SK-N-SH (cell line): Measurements from ENCODE around the gene TNFRSF1B. TPM values are rescaled to one million over a fixed set of nuclear protein-coding genes. Genes with fewer than 3 reads are reported as not detected.
A peak's percentile ranks its signal among the peaks of the same experiment; 100 is the strongest.

Experiments used
- CTCF ChIA-PET: fragments of 300-600, 350-600 bp; formaldehyde crosslinking; extraction: SDS; loops from one replicate; lab custom pipeline; 2021; lab: Yijun Ruan, JAX
- POLR2A ChIA-PET: fragments of 350-600 bp; sonication (Branson Sonifier 250); formaldehyde crosslinking; extraction: SDS; loops from one replicate; lab custom pipeline; 2020; ENCODE audit warnings: antibody characterized with exemption, inconsistent platforms; lab: Yijun Ruan, JAX
- DNase-seq: peaks from one replicate; pipeline ENCODE4 v3.0.0; 2012
- H2AFZ ChIP-seq: fragments of 200-600 bp; sonication (generic); 2 replicates; pipeline ENCODE4 v1.8.1; 2016; ENCODE audit warnings: antibody characterized with exemption, mild to moderate bottlenecking, low read depth
- H3F3A ChIP-seq: fragments of 200-600 bp; sonication (generic); replicated peaks from 2 replicates; pipeline ENCODE3; 2016; ENCODE audit warnings: antibody characterized with exemption, mild to moderate bottlenecking; ENCODE audit not compliant: insufficient read depth
- H3K27ac ChIP-seq, 2 experiments: fragments of 200-500 bp in 1 of 2; fragments of 200-600 bp in 1 of 2; sonication (Bioruptor generic) in 1 of 2; sonication (generic), shearing (Covaris generic) in 1 of 2; 2 replicates each; pipeline versions ENCODE4 v1.5.1 to v1.6.1; 2014 to 2016; ENCODE audit warnings: low read depth in 2 of 2, inconsistent platforms in 1 of 2, low read length in 1 of 2, mild to moderate bottlenecking in 1 of 2, mixed read lengths in 1 of 2
- H3K27me3 ChIP-seq: fragments of 200-600 bp; sonication (generic), shearing (Covaris generic); 2 replicates; pipeline ENCODE4 v1.6.1; 2016; ENCODE audit warnings: mixed run types; ENCODE audit not compliant: insufficient read depth
- H3K36me3 ChIP-seq, 2 experiments: fragments of 200-500 bp in 1 of 2; fragments of 200-600 bp in 1 of 2; sonication (Bioruptor generic) in 1 of 2; sonication (generic) in 1 of 2; replicated peaks in 1 of 2; 2 replicates each; pipeline versions ENCODE3 to v1.5.1; 2014 to 2016; ENCODE audit warnings: low read length in 1 of 2, mild to moderate bottlenecking in 1 of 2; ENCODE audit not compliant: insufficient read depth in 2 of 2, control insufficient read depth in 1 of 2
- H3K4me1 ChIP-seq, 2 experiments: fragments of 200-500 bp in 1 of 2; fragments of 200-600 bp in 1 of 2; sonication (Bioruptor generic) in 1 of 2; sonication (generic), shearing (Covaris generic) in 1 of 2; 2 replicates each; pipeline versions ENCODE4 v1.5.1 to v1.6.1; 2014 to 2016; ENCODE audit warnings: low read depth in 1 of 2, low read length in 1 of 2, mixed run types in 1 of 2; ENCODE audit not compliant: insufficient read depth in 2 of 2, control insufficient read depth in 1 of 2
- H3K4me2 ChIP-seq: fragments of 200-600 bp; sonication (generic), shearing (Covaris generic); 2 replicates; pipeline ENCODE4 v1.6.1; 2017; ENCODE audit warnings: mixed run types
- H3K4me3 ChIP-seq, 2 experiments: fragments of 200-500 bp in 1 of 2; fragments of 200-600 bp in 1 of 2; sonication (Bioruptor generic) in 1 of 2; sonication (generic), shearing (Covaris generic) in 1 of 2; 2 replicates each; pipeline versions ENCODE4 v1.5.1 to v1.8.1; 2014 to 2016; ENCODE audit warnings: low read depth in 2 of 2, inconsistent platforms in 1 of 2, low read length in 1 of 2, mild to moderate bottlenecking in 1 of 2, mixed read lengths in 1 of 2, moderate library complexity in 1 of 2
- H3K79me2 ChIP-seq: fragments of 200-600 bp; sonication (generic); 2 replicates; pipeline ENCODE4 v1.8.1; 2017; ENCODE audit warnings: mild to moderate bottlenecking; ENCODE audit not compliant: insufficient read depth
- H3K9ac ChIP-seq: fragments of 200-600 bp; sonication (generic); 2 replicates; pipeline ENCODE4 v1.6.1; 2017; ENCODE audit warnings: mixed run types
- H3K9me2 ChIP-seq: fragments of 200-600 bp; sonication (generic); 2 replicates; pipeline ENCODE4 v1.6.1; 2017; ENCODE audit warnings: mixed run types
- H3K9me3 ChIP-seq: fragments of 200-600 bp; sonication (generic); 2 replicates; pipeline ENCODE4 v1.6.1; 2017; ENCODE audit warnings: mixed run types, mild to moderate bottlenecking, moderate library complexity
- H4K20me1 ChIP-seq: fragments of 200-600 bp; sonication (generic); 2 replicates; pipeline ENCODE4 v1.6.1; 2017; ENCODE audit warnings: mild to moderate bottlenecking, mixed run types; ENCODE audit not compliant: insufficient read depth
- CHD2 ChIP-seq: fragments of 150-350 bp; IDR thresholded peaks from 2 replicates; pipeline ENCODE4 v1.6.1; 2018; ENCODE audit warnings: low read length; ENCODE audit not compliant: partially characterized antibody
- ELF1 ChIP-seq: IDR thresholded peaks from 2 replicates; pipeline ENCODE4 v1.4.0; 2012
- EZH2phosphoT487 ChIP-seq: fragments of 200-600 bp; sonication (generic); IDR thresholded peaks from 2 replicates; pipeline ENCODE4 v1.6.1; 2017; ENCODE audit warnings: low read depth, mixed run types, mild to moderate bottlenecking, antibody characterized with exemption, moderate library complexity, borderline replicate concordance
- FOSL2 ChIP-seq: IDR thresholded peaks from 2 replicates; pipeline ENCODE4 v1.4.0; 2012; ENCODE audit warnings: low read depth, mild to moderate bottlenecking, moderate library complexity, borderline replicate concordance
- FOXJ3 ChIP-seq: sonication (generic); formaldehyde crosslinking; IDR thresholded peaks from 2 replicates; pipeline ENCODE4 v1.5.1; 2020; ENCODE audit warnings: mild to moderate bottlenecking, missing genetic modification reagents
- GABPA ChIP-seq: IDR thresholded peaks from 2 replicates; pipeline ENCODE4 v1.4.0; 2012; ENCODE audit warnings: low read depth, mild to moderate bottlenecking
- GATA2 ChIP-seq: sonication (generic); formaldehyde crosslinking; IDR thresholded peaks from 2 replicates; pipeline ENCODE4 v1.5.0; 2020; ENCODE audit warnings: mild to moderate bottlenecking, missing genetic modification reagents
- JUND ChIP-seq: IDR thresholded peaks from 2 replicates; pipeline ENCODE4 v1.4.0; 2012
- MAX ChIP-seq: IDR thresholded peaks from 2 replicates; pipeline ENCODE4 v1.4.0; 2012; ENCODE audit warnings: low read depth
- MXI1 ChIP-seq: IDR thresholded peaks from 2 replicates; pipeline ENCODE4 v1.6.1; 2012; ENCODE audit warnings: mild to moderate bottlenecking, low read depth, low read length, improper control_type of control experiment
- NFIC ChIP-seq: IDR thresholded peaks from 2 replicates; pipeline ENCODE4 v1.4.0; 2012; ENCODE audit warnings: borderline replicate concordance
- NRF1 ChIP-seq: IDR thresholded peaks from 2 replicates; pipeline ENCODE4 v1.6.1; 2012; ENCODE audit warnings: low read depth, mild to moderate bottlenecking, low read length
- PBX3 ChIP-seq: IDR thresholded peaks from 2 replicates; pipeline ENCODE4; 2012
- SMC3 ChIP-seq: IDR thresholded peaks from 2 replicates; pipeline ENCODE4 v1.6.1; 2012; ENCODE audit warnings: low read depth, low read length, improper control_type of control experiment
- TEAD4 ChIP-seq: IDR thresholded peaks from 2 replicates; pipeline ENCODE4 v1.4.0; 2012; ENCODE audit warnings: mild to moderate bottlenecking, borderline replicate concordance; ENCODE audit not compliant: insufficient read depth
- USF1 ChIP-seq: IDR thresholded peaks from 2 replicates; pipeline ENCODE4 v1.4.0; 2012; ENCODE audit warnings: low read depth, borderline replicate concordance
- WGBS: methylation state at CpG from one replicate; pipeline ENCODE4 v1.1.6; 2017; ENCODE audit warnings: low lambda C conversion rate; 5-methylcytosine and 5-hydroxymethylcytosine counted together
- polyA plus RNA-seq, 3 experiments: library from polyadenylated mRNA; depleted of rRNA; stranded (reverse); fragments of >200 nt; gene quantifications; 2 replicates each; pipeline ENCODE4 v1.2.3, GENCODE V29; 2012

Gene TNFRSF1B
- polyA plus RNA-seq, 1 of the 3 experiments (the other 2 are of a cell fraction) = 0.36 TPM

- Histone ChIP-seq H3K36me3 (peaks cover 0 to 3% of the 10 kb centered on the region in 2 experiments), H3K27ac (no peak overlapping the region), H3K27me3 (no peaks in the 10 kb centered on the region), H3K4me3 (peak overlapping the region in 1 of 2 experiments; percentile 76; a peak in 1 of 4 replicates), H3K9ac (no peak overlapping the region), H3K79me2 (peaks cover 42% of the 10 kb centered on the region), H3K4me1 (peaks cover 6 to 7% of the 10 kb centered on the region in 2 experiments; a peak in 2 of 4 replicates), H3K9me3 (no peaks in the 10 kb centered on the region), H4K20me1 (0 out of 2 replicates have a peak, but pooled peaks cover 12% of the 10 kb centered on the region), H3K9me2 (no peaks in the 10 kb centered on the region), H2AFZ (no peak overlapping the region; the same call in 1 of the 2 replicates), H3K4me2 (no peak overlapping the region), H3F3A (no peaks in the 10 kb centered on the region)
- no peak for DNase-seq
- TF ChIP-seq SMC3 = no peak
- TF ChIP-seq GATA2 = no peak
- no peak for TF ChIP-seq PBX3
- no peak for TF ChIP-seq TEAD4
- no peak for TF ChIP-seq FOSL2
- TF ChIP-seq MXI1 = no peak
- no peak for TF ChIP-seq NRF1
- TF ChIP-seq USF1 = no peak
- no peak for TF ChIP-seq GABPA
- TF ChIP-seq ELF1 = no peak
- no peak for TF ChIP-seq CHD2
- TF ChIP-seq MAX = no peak
- TF ChIP-seq FOXJ3 (CRISPR knock-in tag) = no peak
- no peak for TF ChIP-seq EZH2phosphoT487
- TF ChIP-seq JUND = no peak
- no peak for TF ChIP-seq NFIC
- ChIA-PET POLR2A (no interaction called here), CTCF (interaction anchor here (0.6 to 6.5 kb wide), 17 partner anchors 9 to 429 kb away, joined by 3 to 45 read pairs (median 5); no protein-coding TSS in a partner anchor)
- WGBS = 67% methylated on average over 13 of the region's 13 CpGs
Observed at GRCh38 chr1:12229386-12229834, 62.6 kb downstream of the TNFRSF1B start.
